Uterus (tissue), 2 donors: ENCODE measurements around the gene CD68.

Experiments
- POLR2A ChIP-seq, 2 donors: fragments of 450-650 bp; IDR thresholded peaks; one replicate each; pipeline ENCODE4 v1.6.1; 2016; ENCODE audit warnings: antibody characterized with exemption in 2 of 2, mild to moderate bottlenecking in 1 of 2, moderate library complexity in 1 of 2
- TF ChIP-seq, protein P1 (sequence below), 4 experiments: fragments of 200-600 bp in 2 of 4; fragments of 450-650 bp in 2 of 4; sonication (generic) in 2 of 4; IDR thresholded peaks; one replicate each; pipeline ENCODE4 v1.5.1; 2016 to 2019; ENCODE audit warnings: antibody characterized with exemption in 4 of 4, mild to moderate bottlenecking in 2 of 4, moderate library complexity in 1 of 4

DNA sequence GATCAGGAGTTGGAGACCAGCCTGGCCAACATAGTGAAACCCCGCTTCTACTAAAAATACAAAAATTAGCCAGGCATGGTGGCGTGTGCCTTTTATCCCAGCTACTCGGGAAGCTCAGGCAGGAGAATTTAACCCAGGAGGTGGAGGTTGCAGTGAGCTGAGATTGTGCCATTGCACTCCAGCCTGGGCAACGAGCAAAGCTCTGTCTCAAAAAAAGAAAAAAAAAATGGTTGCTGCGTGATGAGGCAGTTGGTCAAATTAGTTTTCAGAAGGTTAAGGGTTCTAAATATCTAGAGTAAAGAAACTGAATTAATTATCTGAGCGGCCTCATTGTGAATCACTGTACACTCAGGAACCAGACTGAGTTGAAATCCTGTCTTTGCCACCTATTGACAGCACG lies 3.5 kb upstream of the CD68 start:
- no peak for TF ChIP-seq POLR2A (IDR thresholded peaks at IDR 0.05)
- TF ChIP-seq, protein P1, sequence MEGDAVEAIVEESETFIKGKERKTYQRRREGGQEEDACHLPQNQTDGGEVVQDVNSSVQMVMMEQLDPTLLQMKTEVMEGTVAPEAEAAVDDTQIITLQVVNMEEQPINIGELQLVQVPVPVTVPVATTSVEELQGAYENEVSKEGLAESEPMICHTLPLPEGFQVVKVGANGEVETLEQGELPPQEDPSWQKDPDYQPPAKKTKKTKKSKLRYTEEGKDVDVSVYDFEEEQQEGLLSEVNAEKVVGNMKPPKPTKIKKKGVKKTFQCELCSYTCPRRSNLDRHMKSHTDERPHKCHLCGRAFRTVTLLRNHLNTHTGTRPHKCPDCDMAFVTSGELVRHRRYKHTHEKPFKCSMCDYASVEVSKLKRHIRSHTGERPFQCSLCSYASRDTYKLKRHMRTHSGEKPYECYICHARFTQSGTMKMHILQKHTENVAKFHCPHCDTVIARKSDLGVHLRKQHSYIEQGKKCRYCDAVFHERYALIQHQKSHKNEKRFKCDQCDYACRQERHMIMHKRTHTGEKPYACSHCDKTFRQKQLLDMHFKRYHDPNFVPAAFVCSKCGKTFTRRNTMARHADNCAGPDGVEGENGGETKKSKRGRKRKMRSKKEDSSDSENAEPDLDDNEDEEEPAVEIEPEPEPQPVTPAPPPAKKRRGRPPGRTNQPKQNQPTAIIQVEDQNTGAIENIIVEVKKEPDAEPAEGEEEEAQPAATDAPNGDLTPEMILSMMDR (IDR thresholded peaks at IDR 0.05) = no peak
